Stimulated activated CD4-positive, alpha-beta T cell treated with anti-CD3 and anti-CD28 coated beads, TNF-alpha, amount 100 ng/mL, for 4 hours (primary cell): Measurements from ENCODE around the gene DPP9.
"Not testable (repeated sequence)": the region's sequence is repeated elsewhere in the genome, so short reads cannot be mapped to it uniquely, and the experiment has no call there.

Experiments
- DNase-seq, 3 experiments: peaks; one replicate each; pipeline ENCODE4 v3.0.0-alpha.2; 2020; ENCODE audit warnings: low read depth in 3 of 3

DPP9 gene

DNA sequence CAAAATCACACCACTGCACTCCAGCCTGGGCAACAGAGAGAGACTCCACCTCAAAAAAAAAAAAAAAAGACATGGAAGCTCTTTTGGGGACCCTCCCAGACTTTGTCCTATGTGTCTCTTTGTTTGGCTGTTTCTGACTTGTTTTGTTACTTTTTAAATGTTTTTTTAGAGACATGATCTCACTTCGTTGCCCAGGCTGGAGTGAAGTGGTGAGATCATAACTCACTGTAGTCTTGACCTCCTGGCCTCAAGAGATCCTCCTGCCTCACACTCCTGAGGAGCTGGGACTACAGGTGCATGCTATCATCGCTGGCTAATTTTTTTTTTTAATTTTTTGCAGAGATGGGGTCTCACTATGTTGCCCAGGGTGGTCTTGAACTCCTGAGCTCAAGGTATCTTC lies 16.4 kb upstream of the DPP9 start:
- DNase-seq: no peak

DNA sequence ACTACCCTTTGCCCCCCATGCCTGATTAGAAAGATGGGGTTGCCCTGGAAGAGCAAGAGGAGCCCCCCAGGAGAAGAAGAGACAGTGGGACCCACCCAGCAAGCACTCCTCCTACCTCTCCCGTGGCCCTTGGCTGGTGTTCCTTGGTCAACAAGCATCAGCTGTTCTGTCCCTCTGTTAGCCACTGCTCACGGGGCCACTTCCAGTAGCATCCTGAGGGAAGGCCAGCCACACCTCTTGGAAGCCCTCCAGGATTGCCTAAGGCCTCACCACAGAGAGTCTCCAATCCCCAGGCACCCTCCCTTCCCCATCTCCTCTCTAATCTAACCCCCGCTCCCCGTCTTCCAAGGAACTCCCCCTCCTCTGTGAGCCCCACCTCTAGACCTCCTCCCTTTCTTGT lies 15.1 kb upstream of the DPP9 start:
- DNase-seq: no peak

DNA sequence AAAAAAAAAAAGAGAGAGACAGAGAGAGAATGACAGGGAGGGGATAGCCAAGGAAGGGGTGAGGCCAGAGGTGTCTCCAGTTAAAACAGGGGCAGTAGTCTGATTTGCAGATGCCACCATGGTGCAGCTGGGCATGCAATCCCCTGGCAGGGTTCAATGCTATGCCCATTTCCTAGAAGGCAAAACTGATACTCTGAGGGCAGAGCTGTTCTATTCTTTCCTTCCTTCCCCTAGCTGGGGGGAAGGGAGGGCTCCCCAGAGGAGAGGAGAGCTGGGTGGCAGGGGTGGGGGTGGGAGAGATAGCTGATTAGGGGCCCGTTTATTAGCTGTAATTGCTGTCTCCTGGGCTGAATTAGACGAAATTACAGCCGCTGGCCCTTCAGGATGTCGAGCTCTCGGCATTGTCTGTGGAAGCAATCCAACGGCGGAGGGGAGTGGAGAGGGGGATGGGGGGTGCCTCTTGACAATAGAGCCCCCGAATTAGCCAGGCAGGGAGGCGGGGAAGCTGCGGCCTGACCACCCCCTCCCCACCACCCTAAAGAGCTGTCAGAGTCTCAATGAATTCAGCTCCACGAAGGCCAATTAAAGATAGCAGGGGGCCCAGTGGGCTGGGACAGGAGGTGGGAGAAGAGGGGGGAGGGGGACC lies 14.4 kb upstream of the DPP9 start:
- no peak for DNase-seq

DNA sequence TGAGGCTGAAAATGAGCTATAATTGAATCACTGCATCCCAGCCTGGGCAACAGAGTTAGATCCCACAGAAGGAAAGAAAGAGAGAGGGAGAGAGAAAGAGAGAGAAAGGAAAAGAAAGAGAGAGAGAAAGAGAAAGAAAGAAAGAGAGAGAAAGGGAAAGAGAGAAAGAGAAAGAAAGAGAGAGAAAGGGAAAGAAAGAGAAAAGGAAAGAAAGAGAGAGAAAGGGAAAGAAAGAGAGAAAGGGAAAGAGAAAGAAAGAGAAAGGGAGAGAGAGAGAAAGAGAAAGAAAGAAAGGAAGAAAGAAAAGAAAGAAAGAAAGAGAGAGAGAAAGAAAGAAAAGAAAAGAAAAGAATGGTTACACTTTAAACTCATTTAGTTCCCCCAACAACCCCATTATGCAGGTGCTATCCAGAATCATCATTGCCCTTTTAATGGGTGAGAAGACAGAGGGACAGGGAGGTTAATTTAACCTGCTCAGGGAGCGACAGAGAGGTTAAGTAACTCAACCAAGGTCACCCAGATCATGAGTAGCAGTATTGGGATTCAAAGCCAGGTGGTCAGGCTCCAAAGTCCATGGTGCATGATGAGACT lies 10.2 kb upstream of the DPP9 start:
- no peak for DNase-seq

DNA sequence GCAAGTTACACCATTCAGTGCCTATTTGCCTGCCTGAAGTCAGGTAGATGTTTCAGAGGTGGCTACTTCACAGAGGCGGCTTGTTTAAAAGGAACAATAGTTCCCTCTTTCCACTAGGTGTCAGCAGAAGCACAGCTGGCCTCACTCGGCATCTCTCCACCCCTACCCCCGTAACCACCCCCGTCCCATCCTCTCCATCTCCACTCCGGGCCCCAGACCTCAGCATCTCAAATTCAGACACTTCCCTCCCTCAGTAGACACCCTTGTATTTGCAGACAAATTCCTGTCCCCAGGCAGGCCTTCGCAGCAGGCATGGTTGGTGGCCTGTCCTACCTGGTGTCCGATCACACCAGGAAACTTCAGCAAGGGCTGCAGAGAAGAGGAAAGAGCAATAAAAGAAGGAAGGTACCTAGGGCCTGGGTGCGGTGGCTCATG lies 9.1 kb upstream of the DPP9 start:
- peak in 1 of 3 experiments; percentile 45 for DNase-seq

DNA sequence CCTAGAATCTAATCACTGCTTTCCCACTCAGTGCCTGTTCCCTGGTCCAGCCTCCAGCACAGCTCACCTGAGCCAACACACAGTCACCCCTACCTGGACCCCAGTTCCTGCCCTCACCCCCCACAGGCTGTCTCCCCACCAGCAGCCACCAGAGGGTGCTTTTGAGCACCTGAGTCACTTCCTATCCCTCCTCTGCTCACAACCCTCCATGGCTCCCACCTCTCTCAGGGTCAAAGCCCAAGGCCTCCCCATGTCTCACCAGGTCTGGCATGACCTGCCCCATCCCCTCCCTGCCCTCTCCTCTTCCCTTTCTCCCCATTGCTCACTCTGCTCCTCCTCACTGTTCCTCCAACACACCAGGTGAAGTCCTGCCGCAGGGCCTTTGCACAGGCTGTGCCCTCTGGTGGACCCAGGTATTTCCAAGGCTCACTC lies 7.1 kb upstream of the DPP9 start:
- peak; percentile 35 to 49 (median 42) for DNase-seq

DNA sequence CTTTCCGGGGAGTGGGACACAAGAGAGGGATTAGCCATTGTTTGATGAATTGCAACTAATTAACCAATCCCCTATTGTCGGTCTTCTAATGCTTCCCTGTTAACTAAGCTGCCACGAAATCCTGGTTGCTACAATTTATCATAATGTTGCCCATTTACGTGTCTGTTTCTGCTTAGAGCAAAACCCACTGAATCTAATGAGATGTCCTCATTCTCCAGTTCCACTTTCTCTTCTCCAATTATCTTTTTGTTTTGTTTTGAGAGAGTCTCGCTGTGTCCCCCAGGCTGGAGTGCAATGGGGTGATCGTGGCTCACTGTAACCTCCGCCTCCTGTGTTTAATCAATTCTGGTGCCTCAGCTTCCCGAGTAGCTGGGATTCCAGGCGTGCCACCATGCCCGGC lies 5.2 kb upstream of the DPP9 start:
- no peak for DNase-seq

DNA sequence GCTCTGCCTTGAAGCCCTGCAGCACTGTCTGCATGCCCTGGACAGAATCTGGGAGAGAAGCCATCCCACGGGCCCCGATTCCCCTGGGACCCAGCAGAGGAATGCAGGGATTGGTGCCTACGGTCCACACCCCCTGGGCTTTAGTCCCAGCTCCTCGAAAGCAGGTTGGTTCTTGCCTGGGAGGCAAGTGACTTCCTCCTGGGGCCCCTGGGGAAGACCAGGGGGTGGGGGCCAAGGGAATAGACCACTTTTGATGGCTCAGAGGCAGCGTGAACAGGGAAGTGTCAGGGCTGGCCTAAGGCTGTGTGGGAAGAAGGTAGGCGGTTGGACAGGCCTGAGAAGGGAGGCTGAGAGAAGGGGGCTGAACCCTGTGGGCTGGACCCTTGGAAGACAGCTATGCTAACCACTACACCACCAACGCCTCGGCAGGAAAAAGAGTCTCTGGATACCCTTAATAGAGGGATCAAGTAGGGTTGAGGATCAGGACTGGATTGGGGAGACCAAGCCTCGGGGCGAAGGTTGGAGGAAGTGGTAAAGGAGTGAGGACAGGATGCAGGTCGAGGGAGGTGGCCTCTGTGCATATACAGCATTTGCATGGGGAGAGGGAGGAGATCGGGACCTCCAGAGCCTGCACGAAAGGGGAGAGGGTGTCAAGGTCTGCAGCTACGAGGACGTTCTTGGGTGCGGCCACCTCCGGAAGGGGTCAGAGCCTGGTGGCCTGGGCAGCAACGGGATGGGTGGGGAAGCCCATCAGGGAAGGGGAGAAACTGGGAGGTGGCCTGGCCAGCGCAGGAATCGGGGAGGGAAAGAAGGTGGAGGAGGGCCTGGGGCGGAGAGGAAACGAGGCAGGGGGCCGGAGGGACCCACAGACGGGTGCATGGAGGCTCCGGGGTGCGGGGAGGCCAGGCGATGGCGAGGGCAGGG lies 709 bp downstream of the DPP9 start:
- peak in 1 of 3 experiments; percentile 3 for DNase-seq

DNA sequence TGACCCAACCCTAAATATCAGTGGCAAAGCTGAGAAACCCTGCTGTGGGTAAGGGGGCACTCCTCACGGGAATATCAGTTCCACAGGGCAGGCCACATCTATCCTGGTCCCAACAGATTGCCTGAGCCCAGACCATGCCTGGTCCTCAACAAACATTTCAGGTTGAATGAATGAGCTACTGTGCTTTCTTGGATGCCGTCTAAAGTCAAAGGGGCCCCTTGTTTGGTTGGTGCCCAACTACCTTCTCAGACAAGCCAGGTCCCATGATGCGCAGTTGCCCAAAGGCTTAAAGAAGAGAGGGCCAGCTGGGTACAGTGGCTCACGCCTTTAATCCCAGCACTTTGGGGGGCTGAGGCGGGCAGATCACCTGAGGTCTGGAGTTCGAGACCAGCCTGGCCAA lies 2.4 kb downstream of the DPP9 start:
- no peak for DNase-seq

DNA sequence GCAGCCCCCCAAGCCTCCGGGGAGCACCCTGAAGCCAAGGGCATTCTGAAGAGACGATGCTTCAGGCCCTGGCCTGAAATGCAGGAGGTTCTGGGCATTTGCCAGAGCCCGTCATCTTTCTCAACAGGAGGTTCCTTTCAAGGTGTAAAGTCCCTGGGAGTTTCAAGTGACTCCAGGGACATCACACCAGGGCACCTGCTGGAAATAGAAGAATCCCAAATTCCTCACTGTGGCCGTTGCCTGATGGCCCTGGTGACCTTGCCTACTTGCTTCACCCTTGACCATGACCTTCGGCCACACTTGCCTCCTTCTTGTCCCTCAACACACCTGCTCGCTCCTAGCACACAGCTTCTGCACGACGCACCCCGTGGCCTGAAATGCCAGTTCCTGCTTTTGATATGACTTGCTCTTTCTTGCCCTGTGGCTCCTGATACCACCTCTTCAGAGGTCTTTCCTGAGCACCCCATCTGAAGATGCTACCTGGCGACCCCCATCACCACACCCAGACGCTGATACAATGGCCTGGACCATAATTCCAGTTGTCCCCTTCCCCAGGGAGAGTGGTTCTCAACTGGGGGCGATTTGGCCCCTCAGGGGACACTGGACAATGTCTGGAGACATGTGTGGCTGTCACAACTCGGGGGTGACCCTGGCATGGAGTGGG lies 3.5 kb downstream of the DPP9 start:
- no peak for DNase-seq

DNA sequence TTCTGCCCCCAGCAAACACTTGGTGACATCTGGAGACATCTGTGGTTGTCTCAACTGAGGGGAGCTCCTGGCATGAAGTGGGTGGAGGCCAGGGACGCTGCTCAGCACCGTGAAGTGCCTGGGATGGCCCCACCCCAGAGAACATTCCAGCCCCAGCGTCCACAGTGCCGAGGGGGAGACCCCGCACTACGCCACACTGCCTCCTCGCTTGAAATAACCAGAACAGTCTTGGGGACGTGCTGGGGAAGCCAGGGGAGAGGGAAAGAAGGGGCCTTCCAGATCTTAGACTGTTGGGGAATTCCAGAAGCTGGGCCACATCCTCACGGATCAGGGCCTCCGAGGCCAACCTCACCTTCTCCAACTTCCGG lies 4.2 kb downstream of the DPP9 start:
- no peak for DNase-seq

DNA sequence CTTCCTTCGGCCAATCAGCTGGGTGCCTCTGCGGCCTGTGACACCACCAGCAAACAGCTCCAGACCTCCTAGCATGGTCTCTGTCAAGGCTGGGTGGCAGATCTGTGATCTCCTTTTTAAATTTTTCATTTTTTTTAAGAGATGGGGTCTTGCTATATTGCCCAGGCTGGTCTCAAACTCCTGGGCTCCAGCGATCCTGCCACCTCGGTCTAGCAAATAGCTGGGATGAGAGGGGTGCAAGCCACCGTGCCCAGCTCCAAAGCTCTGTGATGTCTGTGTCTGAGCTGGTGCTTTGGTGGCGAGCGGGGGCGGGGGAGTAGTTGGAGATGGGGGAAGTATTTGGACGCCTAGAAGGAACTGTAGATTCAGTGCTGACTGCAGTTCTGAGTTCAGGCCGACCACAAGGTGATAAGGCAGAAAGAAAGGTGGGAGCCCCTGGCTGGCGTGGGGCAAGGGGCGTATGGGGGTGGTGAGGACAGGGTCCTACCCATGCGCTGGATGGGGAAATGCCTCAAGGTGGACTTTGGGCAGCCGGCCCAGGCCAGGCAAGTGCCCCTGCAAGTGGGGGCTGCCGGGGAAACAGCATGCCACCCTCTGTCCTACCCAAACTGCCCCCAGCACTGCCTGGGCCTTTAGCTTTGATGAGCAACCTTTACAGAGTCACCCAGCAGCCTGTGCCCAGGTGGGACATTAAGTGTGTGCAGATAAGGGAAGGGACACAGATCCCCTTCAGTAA lies 5.5 kb downstream of the DPP9 start:
- DNase-seq: no peak

DNA sequence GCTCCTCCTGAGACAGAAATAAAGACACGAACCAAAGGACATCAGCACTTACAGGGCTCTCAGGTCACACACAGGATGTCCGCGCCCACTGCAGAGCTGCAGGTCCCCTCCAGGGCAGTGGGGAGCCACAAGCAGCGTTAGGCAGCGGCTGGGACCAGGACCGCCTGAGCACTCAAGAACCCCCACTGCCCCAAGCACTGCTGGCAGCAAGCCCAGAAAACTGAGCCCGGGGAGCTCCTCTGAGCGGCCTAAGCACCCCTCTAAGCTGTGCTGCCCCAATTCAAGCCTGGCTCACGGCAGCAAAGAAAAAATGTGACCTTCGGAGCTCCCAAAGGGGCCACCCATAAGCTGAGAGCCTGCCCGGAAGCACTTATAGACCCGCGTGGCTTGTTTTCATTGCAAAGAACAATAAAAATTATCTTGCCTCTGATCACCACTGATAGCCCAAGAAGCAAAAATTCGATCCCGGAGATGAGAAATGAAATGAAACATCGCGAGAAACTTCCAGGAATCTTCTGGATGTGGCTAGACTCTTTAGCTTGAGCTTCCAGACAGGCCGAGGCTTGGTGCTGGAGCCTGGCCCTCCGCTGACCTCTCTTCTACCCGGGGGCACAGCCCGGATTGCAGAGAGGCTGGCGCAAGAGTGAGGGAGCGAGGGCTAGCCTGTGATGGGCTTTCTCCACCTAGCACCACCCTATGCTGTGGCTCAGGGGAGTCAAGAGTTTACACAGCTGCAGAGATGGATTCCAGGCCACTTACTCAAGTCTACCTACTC lies 6.3 kb downstream of the DPP9 start:
- DNase-seq: no peak

DNA sequence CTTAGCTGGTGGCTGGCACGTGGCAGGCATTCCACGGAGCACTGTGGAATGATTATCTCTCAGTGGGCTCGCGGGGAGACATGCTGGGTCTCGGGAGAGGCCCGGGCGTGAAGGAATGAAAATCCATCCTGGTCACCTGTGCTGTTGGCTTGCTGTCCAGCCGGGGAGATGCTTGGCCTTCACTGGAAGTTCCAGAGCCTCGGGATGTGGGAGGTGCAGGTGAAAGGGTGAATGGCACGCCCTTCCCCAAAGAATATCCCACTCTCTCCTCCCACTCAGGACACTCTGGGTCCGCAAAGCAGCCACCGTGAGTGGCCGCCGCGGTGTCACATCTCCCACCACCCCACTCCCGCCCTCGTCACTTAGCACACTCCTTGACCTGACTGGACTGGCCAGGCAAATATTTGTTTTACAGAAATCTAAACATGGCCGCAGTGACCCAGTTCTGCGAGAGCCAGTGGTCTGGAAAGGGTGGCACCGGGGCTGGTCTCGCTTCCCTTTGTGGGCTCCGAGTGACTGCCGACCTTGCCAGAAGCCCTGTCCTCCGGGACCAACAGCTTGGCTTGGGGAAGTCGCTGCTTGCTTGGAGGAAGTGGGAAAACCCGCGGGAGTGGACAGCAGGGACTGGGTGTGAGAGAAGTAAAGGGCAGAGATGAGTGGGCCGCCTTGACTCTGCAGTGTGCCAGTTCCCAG lies 8.0 kb downstream of the DPP9 start:
- DNase-seq: no peak

DNA sequence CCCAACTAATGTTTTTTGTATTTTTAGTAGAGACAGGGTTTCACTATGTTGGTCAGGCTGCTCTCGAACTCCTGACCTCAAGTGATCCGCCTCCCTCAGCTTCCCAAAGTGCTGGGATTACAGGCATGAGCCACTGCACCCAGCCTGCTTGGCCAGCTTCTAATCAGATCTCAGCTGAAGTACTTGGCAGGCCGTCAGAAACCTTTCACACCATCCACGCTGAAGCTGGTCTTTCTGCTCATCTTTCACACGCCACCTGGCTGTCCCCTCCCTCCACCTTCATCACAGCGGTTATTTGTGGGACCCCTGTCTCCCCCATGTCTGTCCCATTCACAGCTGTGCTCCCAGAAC lies 8.5 kb downstream of the DPP9 start:
- not testable (repeated sequence) for DNase-seq

DNA sequence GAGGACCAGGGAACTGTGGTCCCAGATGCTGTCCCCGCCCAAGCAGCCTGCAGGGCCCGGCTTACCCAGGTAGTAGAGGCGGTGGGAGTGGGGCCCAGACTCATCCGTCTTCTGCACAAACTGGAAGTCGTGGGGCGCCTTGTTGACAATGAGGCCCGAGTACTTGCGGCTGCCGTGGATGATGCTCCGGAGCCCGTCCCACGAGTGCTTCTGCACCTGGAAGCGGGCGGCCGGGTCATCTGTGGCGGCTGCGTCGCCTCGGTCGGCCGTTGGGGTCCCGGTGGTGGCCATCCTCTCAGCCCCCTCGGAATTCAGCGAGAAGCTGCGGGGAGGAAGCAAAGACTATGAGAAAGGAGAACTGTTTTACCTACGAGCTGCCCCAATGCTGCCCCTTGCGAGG lies 9.6 kb downstream of the DPP9 start:
- DNase-seq: no peak

DNA sequence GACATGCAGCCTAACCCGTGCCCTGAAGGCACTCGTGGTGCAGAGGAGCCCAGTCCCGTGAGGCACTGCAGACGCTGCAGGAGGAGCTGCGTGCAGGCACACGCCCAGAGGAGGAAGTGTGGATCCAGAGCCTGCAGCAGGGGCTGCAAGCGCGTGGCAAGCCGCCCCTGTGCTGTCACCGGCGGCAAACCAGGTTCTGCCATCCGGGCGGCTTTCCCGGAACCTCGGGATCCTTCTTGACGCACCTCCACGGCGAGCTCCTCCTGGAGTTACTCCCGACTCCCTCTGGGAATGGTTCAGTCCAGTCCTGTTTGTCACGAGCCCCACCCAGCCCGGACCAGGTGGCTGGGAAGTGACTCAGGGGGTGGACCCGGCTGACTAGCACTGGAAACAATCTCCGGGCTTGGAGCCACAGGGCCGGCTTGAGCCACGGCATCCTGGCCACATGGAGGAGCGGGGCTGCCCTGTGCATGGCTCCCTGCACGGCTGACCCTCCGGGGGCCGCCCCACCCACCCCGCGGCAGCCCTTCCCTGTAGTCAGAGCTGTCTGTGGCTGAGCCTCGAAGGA lies 10.2 kb downstream of the DPP9 start:
- no peak for DNase-seq

DNA sequence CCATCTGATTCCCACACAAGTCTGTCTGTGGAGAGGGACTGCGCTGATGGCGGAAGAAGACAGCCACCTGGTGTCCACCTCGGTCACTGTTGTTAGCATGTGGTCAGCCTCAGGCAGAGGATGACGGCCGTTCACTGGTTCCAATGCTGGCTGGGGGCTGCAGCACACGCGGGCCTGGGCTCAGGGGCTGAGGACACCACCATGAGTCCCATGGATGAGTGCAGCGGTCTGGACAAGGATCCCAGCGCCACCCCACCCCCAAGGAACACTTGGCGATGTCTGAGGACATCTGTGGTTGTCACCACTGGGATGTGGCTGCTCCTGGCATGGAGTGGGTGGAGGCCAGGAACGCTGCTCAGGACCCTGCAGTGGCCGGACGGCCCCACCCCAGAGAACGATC lies 10.9 kb downstream of the DPP9 start:
- DNase-seq: no peak

DNA sequence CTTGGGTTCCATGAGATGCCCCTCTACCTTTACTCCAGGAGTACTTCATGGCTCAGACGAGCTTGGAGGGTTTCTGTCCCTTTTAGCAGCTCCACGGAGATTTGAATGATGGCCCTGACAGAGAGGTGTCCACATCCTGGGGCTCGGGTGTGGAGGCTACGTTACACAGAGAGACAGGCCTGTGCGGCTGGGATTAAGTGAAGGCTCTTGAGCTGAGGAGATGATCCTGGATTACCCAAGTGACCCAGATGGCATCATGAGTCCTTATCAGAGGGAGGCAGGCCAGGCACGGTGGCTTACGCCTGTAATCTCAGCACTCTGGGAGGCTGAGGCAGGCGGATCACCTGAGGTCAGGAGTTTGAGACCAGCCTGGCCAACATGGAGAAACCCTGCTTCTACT lies 12.4 kb downstream of the DPP9 start:
- DNase-seq: no peak

DNA sequence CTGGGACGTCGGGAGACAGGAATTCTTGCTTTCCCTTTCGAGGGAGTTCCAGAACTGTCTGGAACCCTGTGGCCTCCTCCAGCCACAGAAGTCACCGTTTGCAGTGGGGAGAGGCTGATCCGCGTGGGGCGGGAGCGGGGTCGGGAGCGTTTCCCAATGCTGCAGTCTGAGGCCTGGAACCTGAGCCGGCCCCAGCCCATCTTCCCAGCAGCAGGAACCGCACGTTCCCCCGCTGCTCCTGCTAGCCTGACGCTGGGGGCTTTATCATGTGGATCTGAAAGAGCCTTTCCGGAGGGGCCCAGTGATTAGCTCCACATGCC lies 13.4 kb downstream of the DPP9 start:
- DNase-seq: no peak
